Stimulated activated CD4-positive, alpha-beta T cell treated with anti-CD3 and anti-CD28 coated beads, Interleukin-4, amount 100 ng/mL, for 24 hours (primary cell): ENCODE data around the gene TOGARAM2.

ENCODE experiments used
- DNase-seq: peaks from one replicate; pipeline ENCODE4 v3.0.0-alpha.2; 2020

Gene TOGARAM2

DNA sequence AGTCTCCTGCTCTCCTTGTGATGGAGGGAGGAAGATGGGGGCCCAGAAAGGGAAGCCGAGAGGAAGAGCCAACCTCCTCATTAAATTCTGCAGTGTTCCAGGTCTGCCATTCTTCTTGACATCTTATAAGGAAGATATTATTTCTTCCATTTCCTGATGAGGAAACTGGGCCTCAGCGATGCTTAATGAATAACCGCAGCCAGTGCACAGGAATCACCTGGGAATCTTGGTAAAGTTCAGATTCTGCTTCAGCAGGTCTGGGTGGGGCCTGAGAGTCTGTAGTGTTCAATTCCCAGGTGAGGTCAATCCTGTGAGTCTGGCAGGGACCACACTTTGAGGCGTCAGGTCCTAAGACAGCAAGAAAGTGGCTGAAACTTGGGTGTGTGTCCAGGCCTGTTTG is 75.9 kb downstream of the TOGARAM2 start:
- no peak for DNase-seq

DNA sequence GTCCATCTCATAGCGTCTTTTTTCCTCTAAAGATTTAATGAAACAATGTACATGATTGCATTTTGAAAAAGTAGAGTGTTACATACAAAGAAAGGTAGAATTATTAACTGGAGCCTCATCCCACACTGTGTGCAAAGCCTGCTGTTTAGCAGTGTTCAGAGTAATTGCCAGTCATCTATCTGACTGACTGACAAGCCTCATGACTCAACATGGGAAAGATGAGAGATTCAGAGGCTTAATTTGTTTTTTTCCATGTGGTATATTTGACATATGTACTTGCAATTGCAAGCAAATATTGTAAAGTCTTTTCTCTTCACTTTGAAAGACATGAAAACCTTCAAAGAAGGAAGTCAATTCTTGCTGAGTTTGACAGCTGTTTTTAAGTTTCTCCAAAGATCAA is 78.5 kb downstream of the TOGARAM2 start:
- DNase-seq, result no peak

DNA sequence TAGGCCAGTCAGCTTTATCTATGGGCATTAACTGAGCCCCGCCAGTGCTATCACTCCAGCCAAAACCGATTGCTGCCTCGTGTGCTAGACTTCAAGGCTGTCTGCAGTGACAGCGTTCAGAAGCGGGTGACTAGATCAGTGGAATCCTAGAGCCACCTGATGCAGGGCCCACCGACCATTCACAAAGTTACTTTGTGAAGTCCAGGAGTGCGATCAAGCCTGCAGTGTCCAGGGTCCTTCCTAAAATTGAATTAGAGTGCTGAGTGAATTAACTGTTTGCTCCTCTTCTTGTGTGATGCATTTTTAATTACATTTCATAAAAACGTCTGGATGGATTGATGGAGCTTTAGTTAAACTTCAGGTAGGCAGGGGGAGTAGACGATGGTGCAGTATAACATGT is 79.3 kb downstream of the TOGARAM2 start:
- no peak for DNase-seq

DNA sequence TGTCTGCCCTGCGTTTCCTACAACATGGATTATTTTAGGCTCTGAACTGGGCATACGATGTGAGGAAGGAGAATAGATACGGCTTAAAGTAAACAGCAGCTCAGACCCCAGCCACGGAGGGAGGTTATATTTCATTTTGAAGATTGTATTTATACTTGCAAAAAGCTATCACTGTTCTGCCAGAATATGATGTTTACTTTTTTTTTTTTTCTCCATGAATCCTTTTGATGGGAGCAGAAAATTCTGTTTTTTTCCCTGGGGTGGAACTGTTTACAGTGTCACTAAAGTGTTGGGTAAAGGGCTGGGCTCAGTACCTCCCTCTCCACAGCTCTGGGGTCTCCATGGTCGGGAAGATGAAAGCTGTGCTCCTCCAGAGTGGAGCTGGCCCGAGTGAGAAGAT is 80.1 kb downstream of the TOGARAM2 start:
- no peak for DNase-seq

DNA sequence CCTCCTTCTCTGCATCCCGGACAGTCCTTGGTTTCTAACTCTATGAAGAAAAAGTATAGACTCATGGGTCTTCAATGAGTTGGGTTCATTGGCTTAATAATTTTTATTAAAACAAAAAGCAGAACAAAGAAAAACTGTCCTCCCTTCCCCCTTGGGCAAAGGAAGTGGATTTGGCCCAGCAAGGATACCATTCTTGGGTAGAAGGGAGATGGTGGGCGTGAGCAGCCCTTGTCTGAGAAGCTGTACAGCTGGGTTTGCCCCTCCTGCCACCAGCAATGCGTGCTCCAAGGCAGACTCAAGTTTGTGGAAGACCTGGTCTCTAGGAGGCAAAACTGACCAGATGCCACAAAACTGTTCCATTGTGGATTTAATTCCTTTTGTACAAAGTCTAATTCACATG is 80.5 kb downstream of the TOGARAM2 start:
- DNase-seq, result no peak

DNA sequence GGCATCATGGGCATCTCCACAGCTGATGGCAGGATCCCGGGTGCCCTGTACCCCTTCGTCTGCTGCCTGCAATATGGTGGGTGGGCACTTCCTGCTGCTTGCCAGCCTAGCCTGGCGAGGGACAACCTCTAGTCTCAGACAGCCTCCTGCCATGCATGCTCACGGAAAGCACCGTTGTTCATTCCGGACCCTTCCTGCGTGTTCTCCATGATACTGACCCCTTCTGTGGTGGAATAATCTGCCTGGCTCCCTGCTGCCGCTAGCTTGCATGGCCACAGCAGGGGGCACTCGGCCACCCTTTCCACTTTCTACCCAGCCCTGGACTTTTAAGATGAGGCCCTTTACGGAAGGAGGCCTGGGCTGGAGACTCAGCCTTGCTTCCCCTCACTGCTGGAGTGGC is 81.3 kb downstream of the TOGARAM2 start:
- DNase-seq, result no peak

DNA sequence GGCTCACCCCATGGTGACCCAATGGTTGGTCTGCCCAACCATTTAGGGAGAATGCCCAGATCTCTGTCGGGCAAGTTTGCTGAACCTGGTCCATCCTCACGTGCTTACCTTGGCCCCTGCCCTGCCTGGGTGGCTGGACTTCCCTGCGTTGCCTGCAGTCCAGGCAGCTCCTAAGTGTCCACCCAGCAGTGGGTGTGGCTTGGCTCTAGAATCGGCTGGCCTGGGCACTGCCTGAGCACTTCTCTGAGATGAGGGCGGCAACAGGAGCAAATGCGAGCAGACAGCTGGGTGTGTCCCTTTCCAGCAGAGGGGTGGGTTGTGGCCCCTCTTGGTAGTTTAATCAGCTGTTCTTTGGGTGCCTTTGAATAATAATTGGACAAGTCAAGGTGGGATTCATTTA is 82.0 kb downstream of the TOGARAM2 start:
- DNase-seq, result no peak

DNA sequence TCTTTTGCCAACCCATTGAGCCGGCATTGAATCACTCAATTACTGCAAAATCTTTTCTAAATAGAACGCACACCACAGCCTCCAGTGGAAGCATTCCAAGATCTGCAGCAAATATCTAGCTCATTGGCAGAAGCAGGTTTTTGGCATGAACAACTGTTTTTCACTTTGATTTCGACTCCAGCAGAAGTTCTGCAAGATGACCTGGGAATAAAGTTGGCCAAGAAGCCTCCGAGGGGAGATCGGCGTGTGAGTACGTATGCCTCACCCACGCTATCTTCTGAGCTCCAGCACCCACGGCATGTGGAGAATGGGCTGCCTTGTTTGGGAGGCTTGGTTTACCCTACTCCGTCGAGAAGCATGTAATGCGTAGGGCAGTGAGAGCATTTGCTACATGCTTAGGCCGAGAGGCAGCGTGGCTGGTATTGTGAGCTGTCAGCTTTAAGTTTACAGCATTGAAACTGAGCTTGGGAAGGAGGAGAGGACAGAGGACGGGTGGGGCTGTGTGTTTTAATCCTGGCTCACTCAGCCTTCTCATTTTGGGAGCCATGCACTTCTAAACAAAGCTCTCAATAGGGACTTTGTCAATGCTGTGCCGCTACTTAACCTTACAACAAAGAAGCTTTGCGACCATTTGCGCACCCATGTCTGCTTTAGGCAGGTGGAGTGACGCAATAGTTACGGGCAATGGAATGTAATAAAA is 82.7 kb downstream of the TOGARAM2 start:
- no peak for DNase-seq

DNA sequence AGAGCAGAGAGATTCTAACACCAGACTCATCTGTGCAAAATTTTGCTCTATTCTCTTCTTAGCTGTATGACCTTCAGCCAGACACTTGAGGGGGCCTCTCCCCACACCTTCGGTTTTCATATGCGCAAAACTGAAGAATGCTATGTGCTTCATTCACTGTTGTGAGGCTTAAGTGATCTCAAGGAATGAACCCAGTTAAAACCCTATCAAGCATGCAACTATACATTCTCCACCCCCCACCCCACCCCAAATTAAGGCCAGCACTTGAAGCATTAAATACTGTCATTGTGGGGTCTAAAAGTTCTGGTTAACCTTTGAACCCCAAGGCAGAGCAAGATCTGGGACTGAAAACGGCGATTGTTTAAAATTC is 83.2 kb downstream of the TOGARAM2 start:
- no peak for DNase-seq

DNA sequence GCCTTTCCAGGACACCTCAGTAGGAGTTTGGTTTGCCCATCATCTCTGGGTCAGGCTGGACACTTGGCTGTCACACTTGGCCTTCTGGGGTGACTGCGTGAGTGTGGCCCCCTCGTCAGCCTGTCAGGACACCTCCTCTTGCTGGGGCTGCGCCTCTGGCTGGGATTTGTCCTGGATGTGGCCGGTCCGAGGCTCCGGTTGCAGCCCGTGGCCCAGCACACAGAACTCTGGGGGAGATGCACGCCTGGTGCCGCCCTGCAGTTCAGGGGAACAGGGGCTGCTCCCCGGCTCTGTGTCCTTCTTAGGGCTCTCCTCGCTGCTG is 83.6 kb downstream of the TOGARAM2 start:
- DNase-seq, result no peak

DNA sequence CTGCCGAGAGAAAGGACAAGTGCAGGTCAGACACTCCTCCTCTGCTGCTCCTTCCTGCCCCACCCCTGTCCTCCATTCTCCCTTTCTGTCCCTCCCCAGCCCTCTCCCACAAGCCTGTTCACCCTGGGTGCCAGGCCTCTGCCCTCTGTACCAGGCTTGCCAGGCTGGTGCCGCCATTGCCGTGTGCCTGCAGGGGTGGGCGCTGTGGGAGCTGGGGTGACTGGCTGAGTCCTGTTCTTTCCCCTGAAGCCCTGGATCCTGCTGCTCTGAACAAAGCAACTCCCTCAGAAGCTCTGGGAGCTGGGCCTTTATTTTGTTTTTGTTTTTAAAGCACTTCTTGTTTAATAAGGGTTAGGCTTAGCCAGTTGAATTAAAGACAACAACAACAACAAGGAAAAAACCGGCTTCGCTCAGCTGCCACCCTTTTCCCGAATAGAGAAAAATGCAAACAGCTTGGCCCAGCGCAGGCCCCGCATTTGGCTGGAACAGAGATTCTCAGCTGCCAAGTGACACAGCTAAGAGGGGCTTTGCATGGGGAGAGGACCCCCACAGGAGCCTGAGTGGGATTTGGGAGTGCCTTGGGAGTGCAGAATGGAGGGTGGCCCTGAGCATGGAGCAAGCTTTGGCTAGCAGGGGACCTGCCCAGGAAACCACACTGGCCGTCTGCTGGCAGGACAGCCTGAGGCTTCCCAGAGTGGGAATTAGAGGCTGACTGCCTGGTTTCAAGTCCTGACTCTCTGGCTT is 84.1 kb downstream of the TOGARAM2 start:
- no peak for DNase-seq

DNA sequence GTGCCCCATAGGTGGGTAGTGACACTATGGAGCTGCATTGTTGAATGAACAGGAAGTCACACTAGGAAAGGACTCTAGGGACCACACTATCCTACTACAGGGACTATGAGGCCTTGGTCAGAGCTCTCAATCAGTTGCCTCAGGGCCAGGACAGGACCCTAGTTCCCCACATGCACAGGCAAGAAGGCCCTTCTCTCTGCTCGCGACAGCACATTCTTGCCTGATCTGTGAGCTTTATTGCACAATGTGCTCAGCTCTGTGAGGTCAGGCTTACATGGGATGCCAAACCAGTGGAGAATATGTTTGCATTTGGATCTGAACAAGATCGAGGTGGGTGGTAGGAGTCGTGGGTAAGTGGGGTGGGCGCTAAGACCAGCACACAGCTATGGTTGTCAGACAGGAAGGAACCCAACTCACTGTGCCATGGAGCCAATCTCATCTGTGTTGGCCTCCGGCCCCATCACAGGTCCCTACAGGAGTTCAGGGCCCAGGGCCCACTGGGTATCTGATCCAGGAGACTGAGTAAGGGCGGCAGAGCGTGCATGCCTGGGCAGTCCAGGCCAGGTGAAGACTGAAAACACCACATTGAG is 85.3 kb downstream of the TOGARAM2 start:
- no peak for DNase-seq

DNA sequence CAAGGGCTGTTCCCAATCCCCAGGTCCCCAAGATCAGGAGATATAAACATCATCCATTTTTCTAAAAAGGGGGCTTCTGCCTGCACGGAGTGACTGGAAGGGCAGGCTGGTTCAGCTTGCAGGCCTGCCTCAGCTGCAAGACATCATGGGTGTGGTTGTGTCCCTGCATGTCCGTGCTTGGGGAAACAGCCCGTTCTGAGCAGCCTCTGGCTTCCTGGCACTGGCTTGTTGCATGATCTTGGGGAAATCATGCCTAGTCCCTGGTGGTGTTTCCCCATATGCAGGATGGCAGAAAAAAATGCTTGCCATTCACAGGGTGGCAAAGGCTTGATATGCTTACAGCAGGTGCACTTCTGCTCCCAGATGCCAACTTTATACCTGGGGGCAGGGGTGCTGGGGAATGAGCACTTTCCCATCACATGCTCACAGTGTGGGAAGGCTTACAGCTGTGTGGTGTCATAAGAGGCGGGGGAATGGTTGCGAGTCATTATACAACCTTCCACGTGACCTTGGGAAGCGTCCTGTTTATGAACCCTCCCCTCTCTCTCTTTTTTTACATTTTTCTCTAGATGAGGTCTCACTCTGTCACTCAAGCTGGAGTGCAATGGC is 86.0 kb downstream of the TOGARAM2 start:
- DNase-seq, result no peak

DNA sequence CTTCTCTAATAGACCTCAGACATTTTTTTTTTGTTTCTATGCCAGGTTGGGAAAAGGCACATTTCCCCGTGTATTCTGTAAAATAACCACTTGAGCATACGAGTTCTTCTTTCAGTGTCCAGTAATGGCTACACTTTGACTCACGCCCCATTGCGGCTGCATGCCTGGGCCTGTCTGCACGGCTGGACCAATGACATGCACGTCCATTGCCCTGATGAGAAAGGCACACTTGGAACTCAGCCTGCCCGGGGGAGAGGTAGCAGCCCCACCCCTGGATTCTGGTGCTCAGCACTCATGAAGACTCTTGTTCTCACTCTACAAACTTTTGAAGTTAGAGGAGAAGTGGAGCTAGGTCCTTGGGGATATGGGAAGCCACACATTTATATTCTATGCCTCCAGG is 87.4 kb downstream of the TOGARAM2 start:
- no peak for DNase-seq

DNA sequence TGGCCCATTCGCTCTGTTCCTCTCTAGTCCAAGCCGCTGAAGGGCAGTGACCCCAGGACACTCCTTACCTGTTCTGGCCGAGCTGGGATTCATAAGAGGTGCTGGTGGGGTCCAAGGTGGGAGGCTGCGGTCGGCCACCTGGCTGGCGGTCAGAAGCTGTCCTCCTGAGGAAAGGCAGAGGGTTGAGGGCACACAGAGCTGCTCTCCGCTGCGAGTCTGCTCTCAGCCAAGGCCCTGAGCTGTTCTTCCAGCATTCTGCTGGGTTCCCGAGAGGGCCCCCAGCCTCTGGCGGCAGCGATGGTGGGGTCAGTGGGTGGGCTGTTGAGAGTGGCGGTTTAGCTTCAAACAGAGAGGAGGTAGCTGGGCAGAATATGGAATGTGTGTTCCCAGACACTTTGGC is 89.4 kb downstream of the TOGARAM2 start:
- no peak for DNase-seq

DNA sequence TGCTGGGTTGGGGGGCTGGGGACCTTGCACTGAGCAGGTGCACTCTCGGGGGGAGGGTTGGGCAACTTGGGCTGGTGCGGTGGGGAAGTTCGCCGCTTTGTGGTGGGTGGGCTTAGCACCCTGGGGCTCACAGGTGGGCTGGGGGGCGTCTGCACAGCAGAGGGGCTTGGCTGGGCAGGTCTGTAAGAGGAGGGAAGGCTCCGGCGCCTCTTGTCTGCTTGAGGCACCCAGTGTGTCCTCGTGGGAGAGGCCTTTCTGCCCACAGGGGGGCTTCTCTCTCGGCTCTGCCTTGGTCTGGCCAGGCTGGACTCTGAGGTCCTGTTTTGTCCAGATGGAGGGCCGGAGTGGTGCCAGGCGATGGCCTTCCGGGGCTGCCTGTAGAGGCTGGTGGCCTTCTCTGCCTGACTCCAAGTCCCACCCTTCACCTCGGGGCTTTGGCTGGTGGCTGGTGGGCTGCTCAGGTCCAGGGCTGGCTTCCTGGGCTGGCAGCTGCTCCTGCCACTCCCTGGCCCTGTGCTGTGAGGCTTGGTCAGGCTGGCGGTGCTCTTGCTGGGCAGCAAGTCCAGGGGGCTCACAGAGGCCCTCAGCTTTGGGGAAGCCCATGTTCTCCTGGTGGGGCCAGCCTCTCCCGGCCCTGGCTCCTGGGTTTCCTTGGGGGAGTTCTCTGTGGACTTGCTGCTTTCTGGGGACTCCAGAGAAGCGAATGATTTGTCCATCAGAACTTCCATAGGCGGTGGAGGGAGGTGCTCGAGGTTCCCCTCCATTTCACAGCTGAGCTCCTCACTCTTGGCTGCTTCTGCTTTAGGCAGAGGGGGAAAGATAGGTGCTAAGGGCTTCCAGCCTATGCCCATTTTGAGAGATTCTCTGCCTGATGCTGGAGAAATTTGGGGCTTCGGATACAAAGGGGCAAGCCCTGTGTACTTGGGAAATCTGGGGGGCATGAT is 90.2 kb downstream of the TOGARAM2 start:
- DNase-seq, result no peak

DNA sequence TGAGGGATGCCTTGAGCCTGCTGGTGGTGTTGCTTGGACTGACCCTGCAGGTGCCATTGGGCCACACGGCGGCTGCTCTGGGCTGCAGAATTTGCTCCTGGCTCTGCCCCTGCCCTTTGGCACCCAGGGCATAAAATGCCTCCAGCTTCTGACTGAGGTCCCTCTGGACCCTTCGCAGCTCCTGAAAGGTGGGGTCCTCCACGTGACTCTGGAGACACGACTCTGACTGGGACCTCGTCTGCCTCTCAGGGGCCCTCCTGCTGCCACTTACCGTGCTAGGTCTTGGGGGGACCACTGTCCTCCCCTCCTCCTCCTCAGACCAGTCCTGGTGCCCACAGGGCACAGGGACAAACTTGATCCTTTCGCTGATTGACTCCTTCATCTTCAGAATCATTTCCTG is 91.2 kb downstream of the TOGARAM2 start:
- no peak for DNase-seq

DNA sequence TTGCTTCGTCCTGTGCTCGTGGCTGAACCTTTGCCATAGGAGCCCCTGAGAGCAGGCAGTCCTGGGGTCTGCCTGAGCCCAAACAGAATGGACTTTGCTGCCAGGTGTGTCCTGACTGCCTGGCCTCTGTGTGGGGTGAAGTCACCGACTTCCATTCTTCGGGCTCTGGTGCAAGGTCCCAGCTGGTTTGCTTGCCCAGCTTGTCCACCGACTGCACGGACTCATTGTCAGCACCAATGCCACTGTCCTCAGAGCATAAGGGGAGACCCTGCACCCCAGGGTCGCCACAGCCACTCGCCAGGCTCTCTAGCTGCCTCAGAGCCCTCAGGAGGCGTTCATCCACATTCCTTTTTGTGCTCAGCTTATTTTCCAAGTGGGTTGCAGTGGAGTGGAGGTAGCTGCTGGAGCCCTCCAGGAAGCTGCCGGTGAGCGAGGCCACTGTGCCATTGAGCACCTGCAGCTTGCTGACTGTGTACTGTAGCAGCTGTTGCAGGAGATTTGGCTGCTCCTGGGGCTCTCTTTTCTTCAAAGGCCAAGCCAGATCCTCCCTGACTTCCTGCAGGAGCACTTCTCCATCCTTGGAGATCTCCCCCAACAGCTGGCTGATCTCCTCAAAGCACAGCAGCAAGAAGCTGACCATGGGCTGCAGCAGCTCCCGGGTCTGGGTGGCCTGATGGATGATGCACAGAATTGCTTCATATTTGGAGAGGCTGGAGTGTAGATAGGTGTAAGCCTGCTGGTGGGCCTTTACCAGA is 92.0 kb downstream of the TOGARAM2 start:
- DNase-seq, result no peak

DNA sequence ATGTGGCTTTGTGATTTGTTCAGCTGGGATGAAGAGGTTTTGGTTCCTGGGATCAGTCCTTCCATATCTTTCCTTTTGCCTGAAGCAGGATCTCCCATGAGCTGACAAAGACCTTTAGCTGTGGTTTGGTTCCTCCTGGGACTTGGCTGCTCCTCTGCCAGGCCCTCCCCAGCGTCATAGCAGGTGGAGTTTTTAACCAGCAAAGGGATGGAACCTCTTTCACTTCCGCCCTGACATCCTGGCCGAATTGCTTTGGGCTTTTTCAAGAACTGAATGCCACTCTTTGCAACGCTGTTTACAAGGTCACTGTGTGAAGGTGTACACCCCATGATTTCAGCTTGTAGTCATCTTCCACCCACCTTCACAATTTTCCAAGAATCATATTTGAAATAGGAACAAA is 92.8 kb downstream of the TOGARAM2 start:
- no peak for DNase-seq

DNA sequence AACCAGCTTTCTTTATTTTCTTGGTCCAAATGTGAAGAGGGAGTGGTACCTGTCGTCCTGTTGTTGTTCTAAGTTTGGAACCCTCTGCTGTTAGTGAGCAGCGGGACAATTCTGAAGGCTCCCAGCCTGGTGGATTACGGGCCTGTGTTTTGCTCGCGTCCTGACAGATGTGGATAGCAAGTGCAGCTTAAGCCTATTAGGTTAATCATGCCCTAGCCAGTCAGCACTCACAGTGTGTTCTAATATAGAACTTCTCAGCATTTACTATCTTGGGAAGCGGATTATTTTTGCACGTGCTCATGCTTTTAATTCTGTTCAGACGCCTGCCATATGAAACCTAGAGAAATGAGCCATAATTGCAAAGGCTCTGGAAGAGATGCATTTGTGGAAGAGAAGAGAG is 93.3 kb downstream of the TOGARAM2 start, which contains the start of gene PCARE:
TSS of gene PCARE (minus strand) at position 113 of the 400 bp plus-strand sequence. CDS start 262 bp downstream, outside the sequence.
- DNase-seq, result no peak

DNA sequence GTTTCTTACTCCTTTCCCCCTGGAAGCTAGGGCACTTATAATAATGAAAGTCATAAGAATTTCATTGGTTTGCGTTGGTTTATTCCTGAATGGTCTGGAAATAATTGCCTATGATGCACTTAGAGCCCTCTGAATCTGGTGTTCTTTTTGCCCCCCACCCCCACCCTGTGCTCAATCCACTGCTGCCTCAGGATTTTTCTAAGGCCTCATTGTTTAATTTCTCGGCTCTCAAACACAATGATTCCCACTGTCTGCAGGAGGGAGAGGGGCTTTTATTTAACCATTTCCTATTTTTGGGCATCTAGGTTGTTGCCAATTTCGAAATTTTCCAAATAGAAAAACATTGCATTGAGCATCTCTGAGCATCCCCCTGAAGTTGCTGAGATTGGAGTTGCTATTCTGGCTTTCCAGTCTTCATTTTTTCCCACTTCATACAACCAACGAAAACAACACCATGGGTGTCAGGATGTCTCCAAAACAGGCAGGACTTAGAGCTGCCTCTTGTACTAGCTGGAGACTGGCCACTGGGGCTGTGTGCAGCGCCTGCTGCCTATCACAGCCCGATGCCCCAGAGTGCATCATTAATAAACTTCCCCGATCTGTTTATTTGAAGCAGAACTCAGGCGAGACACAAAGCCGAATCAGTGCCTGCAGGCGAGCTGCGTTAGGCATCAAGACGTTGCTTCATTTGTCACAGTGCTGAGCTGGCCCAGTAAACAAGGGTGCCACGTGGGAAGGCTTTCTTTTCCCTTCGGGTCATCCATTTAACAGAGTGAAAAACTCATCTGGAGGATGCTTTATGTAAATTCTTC is 95.0 kb downstream of the TOGARAM2 start:
- no peak for DNase-seq
